Activated CD4-positive, alpha-beta T cell treated with anti-CD3 and anti-CD28 coated beads, Interleukin-2, amount 50 U/mL, for 48 hours (primary cell): Measurements from ENCODE around the gene MSI2.
A peak's percentile ranks its signal among the peaks of the same experiment; 100 is the strongest.

Experiments
- DNase-seq, 2 experiments: peaks; one replicate each; pipeline ENCODE4 v3.0.0-alpha.2; 2020

MSI2 gene

GRCh38 chr17:57654040-57654775 is 397.9 kb downstream of the MSI2 start:
- DNase-seq = no peak

DNA sequence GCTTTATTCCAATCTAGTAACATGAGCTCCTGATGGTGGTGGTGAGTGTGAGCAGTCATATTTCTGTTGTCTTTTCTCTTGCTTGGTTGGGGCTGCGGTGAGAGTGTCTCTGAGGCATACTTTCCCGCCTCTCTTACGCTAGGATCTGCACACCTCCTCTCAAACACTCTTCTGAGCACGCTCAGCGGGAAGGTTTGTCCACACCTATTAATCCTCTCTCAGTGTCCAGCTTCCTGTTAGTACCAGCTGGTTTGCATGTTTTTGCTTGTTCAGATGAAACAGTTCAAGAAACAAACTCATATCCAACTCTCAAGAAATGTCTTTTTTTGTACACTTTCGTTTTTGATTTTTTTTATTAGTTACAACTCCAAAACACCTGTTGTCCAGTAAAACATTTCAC is 399.2 kb downstream of the MSI2 start:
- no peak for DNase-seq

GRCh38 chr17:57657211-57657610 is 400.9 kb downstream of the MSI2 start:
- DNase-seq = no peak

DNA sequence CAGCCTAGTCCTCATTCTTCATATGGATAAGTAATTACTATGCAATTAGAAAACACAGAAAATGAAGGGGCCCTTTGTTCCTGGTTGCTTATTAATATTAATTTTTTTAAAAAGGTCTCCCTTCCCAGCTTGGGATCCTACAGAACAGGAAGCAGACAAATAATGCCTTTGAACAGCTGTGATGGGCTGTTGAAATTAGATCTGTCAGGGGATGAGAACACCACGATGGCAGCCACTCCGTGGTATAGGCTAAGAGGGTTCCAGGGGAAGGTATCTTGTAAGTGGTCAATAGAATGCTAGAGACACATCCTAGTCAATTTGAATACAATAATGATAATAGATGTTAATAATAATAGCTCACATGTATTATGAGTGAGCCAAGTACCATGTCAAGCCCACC is 405.7 kb downstream of the MSI2 start:
- DNase-seq = no peak

GRCh38 chr17:57662644-57663308 is 406.5 kb downstream of the MSI2 start:
- DNase-seq = peak; percentile 23 to 46

DNA sequence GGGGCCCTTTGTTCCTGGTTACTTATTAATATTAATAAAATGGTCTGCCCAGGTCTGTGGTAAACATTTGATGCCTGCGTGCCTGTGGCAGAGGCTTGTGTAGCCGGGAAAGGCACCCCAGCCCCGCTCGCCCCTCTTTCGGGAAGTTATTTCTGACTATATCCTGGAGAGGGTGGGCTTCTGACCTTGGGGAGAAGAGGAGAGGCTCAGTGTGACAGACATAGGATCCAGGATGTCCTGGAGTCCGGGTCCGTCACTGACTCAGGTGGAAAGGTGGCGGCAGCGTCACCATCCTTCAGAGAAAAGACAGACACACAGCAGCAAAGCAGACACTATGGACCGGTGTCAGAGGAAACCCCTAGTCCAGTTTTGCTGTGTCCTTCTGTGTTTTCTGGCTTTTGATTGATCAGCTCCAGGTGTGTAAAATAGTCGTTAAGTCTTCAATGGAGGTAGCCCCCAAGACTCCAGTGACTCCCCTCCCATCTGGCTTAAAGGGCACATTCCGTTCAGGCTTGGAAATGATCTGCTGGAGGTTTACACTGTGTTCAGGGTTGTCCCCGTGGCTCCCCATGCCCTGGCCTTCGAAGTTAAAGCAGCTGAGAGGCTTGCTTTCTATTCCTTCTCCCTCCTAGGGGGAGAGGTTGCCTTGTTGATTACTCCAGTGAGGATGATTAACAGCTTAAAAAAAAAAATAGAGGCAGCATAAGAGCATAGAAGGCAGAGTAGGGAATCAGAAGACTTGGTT is 407.2 kb downstream of the MSI2 start:
- DNase-seq = no peak

DNA sequence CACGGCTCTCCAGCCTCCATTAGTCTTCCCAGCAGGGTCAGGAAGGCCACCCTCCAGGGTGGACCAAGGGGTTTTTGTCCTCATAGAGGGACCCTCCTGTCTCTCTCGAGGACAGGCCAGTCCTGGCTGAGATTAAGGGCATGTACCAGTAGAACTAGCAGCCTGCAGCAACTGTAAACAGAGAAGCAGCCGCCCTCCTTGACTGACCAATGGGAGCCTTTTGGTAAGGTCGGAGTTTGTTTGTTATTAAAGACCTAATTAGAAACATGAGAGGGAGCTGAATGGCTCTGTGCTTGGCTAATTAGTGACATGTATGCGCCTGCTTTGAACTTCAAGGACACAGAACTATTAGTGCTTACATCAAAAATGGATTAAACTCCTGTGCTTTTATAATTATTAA is 408.8 kb downstream of the MSI2 start:
- no peak for DNase-seq

- no peak for DNase-seq
Measured at GRCh38 chr17:57665696-57666095, 409.4 kb downstream of the MSI2 start.

DNA sequence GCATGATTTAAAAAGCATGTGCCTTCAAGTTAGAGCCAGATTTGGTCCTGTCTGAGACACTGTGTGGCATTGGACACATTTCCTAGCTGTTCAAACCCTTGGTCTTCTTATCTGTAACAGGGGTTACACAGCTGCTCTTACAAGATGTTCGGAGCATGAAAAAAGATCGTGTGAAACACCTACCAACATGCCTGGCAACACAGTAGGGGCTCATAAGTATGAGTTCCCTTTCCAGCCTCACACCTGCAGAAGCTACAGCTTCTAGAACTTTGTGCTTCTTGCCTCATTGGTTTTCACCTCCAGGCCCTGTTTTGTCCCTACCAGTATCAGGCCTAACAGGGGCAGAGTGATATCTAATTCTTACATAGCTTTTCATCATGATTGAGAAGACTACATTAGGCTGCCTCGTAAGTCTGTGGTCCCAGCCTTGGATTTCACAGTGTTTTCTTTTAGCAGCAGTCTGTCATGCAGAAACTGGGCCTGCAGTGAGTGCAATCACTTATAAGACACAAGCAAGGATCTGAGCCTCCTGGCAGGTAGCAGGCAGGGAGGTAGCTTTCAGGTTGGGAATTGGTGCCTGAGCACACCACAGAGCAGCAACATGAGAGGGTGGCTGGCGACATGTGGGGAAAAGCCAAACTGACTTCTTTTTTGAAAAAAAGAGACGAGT is 410.0 kb downstream of the MSI2 start:
- DNase-seq = no peak

DNA sequence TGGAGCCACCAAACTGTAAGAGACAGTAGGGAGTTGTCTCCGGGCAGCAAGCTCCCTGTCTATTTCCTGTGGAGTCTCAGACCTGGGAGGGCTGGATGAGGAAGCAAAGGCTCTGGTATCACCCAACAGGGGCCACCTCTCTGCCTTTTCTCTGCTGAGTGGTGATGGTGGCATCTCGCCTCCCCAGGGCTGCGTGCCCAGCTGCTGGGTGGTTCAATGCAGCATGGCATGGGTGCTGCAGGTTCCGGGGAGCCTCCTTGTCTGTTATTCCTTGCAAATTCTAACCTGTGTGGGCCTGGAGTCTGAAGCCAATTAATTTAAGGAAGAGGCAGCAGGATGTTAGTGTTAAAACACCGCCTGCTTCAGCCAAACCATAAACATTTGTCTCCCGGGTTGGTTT is 410.6 kb downstream of the MSI2 start:
- no peak for DNase-seq

GRCh38 chr17:57667461-57667923 is 411.2 kb downstream of the MSI2 start:
- DNase-seq = no peak

DNA sequence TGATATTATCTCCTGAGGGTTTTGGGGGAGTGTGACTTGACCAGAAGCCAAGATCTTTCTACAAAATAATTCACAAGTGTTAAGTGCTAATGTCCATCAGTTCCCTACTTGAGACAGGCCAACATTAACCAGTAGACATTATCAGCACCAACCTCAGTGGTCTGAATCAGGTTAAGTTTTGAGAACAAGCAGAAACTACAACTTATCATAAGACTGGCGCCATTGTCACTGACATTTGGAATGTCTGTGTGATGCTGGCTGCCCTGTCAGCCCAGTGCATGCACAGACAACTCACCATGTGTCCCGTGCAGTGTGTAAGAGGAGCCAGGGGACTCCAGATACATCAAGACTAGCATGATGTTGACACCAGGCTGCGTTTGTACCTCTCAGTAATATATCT is 412.0 kb downstream of the MSI2 start:
- no peak for DNase-seq

DNA sequence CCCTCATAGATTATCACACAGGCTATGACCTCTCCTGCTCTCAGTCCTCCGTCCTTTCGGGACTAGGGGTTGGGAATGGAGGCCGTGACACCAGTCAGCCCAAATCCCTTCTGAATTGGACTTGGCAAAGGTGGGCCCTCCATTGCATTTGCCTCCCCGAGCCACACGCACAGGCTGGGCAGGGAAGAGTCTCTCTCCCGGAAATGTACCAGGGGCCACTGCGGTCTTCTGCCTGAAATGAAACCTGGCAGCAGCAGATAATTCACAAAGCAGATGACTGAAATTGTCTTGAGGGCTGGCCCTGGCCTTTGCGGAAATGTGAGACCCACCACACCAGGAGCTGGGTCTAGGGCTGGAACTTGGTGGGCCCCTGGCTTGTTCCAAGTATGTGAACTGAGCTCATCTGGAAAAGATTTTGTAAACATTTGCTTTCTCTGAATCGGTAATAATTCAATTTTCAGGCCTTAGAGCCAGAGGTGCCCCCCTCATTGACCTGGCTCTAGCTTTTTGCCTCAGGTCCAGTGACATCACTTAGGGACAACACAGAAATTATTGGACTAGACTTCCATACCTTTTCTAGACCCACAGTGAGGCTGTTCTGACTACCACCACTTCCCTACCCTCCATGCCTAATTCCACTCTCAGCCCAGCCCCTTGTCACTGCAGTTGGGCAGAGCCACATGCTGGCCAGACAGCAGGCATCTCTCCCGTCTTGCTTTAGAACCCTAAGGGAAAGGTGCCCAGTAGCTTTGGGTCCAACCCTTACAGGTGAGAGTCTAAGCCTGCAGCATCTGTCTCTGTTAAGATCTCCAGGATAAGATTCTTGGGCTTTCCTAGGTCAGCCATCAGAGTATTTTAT is 413.6 kb downstream of the MSI2 start:
- DNase-seq = no peak

GRCh38 chr17:57670769-57671569 is 414.6 kb downstream of the MSI2 start:
- DNase-seq = peak in 1 of 2 experiments; percentile 22

DNA sequence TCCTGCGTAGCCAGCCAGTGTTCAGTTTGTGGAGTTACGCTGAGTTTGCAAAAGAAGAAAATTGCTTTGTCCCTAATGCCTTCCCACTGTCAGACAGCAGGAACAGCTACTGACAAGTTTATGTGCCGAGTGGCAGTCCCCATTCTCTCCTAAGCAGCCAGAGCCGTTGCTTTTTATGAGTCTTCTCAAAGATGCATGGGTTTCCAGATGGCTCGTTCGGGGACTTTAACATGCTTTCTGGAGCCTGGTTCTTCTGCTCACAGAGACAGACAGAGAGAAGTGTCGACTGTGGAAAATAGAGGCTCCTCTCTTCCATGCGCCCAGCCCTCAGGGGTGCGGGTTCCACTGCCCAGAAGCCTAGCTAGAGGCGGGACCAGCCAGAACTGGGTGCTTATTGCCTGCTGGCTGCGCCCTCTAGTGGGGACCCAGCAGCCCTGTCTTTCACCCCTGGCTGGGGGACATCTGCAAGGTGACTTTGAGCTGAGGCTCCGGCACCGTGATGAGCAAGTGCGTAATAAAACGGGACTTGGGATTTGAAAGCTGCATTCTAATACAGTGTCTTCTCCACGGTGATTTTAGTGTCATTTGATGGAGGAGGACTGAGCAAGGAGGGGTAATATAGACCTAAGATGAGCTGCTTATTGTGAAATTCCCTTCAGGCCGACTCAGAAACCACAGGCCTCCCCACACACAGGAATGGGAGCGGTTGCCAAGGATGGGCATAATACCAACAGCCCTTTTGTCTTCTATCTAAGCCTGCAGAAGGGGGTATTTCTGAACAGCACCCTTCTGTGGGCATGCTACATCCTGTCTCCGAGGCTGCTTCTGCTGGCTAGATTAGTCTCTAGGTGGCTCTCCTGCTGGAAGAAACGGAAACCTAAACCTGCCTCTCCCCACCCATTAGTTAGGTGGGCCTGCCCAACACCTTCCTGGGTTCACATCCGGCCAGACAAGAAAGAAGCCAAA is 415.6 kb downstream of the MSI2 start:
- peak; percentile 70 to 79 for DNase-seq

DNA sequence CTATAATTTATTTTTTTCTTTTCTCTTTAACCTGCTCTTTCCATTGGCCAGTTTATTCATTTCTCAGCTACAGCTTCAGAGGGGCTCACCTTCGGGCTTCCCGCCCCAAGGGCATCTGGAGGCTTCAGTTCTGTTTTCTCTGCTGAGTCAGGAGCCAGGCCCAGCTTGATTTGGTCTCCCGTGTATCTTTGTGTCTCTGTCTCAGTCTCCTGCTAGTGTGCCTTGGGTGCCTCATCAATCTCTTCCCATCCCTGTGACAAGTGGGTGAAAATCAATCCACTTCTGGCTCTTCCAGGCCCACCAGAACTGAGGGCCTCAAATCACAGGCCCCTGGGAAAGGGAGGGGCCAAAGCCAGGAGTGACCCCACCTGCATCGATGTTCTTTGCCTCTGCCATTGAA is 416.6 kb downstream of the MSI2 start:
- no peak for DNase-seq

DNA sequence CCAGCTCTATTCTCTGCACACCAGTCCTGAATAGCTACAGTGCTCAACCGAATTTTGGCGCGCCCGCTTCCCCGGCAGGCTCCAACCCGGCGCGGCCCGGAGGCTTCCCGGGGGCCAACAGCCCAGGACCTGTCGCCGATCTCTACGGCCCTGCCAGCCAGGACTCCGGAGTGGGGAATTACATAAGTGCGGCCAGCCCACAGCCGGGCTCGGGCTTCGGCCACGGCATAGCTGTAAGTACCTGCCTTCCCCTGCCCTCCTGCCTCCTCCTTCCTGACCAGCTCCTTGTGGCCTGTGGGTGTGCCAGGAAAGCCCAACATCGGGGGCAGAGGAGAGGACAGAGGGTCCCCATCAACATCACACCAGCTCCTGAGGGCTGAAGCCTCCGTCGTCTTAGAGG is 418.6 kb downstream of the MSI2 start:
- no peak for DNase-seq

DNA sequence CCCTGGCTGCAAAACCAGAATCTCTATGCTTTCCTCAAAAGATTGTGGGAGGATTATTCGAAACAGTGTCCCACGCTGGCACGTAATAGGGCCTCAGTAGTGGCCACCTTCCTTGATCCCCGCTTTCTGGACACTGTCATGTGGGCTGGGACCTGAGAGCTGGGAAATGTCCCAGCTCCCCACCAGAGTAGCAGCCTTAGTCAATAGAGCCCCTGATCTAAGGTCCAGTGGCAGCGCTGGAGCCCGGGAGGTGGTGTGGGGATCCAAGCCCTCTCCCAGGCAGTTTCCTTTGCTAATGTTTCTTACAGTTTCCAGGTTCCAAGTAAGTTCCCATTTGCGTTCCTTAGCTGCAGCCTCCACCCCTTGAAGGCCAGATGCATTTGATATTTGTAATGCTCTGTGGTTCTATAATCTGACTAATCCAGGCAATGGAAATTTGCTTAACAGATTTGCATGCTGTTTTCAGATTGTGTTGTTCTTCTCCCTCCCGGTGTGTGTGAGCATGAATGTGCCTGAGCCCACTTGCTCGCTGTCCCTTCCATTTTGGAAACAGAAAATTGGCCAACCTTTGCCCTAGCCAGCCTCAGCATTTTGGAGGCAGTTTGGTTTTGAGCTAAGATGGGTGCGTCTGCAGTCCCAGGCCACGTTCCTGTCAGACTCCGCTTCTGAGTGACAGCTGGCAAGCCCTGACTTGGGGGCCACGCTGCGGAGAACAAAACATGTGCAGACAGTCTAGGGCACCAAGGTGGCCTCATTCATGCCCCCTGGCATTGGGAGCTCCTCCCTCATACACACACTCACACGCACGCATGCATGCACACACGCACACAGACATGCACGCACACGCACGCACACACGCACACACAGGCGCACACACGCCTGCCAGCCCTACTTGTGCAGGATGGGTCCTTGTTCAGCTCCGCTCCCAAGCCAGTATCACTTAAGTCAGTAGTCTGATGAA is 419.4 kb downstream of the MSI2 start:
- no peak for DNase-seq

- DNase-seq = no peak
Measured at GRCh38 chr17:57676543-57676942, 420.2 kb downstream of the MSI2 start.
